ENCODE results near the gene ACADVL. TPM values are rescaled to one million over a fixed set of nuclear protein-coding genes. Genes with fewer than 3 reads are reported as not detected.

Gene ACADVL
- total RNA-seq, 4 donors from 2014 or later: 877 to 3,047 (median 1,981) TPM

- H3K4me3 ChIP-seq: no peak overlapping the region
- WGBS, 2 donors (ENCODE audit: low coverage in 1 of 2): 79 to 93% methylated on average over 5 of the region's 5 CpGs
- peaks cover 16% of the 10 kb centered on the region for H3K27me3 ChIP-seq
- no peak overlapping the region for H3K27ac ChIP-seq
- no peaks in the 10 kb centered on the region for H3K36me3 ChIP-seq
- no peak for DNase-seq
- intact Hi-C loops (cut with DNase I; ENCODE audit: low total_unique reads) (no loop called here), in situ Hi-C loops (cut with MboI; ENCODE audit: low pct_ligation_motif_present in 1 of 4, low pct_unique_long_range_greater_than_20kb in 1 of 4, low sequenced_read_pairs in 3 of 4) (no loop called here)
- peaks cover 3 to 15% (median 14%) of the 10 kb centered on the region in 4 donors for H3K4me1 ChIP-seq
- TF ChIP-seq CTCF (IDR thresholded peaks at IDR 0.05): no peak
- TF ChIP-seq POLR2AphosphoS5 (IDR thresholded peaks at IDR 0.05): no peak
- no peak for TF ChIP-seq EP300 (IDR thresholded peaks at IDR 0.05; ENCODE audit: low read depth)
- no peak for TF ChIP-seq POLR2A (IDR thresholded peaks at IDR 0.05)
- H3K9me3 ChIP-seq: no peaks in the 10 kb centered on the region
Observed at GRCh38 chr17:7175330-7175733, 44.4 kb upstream of the ACADVL start.

- H3K27ac ChIP-seq: no peak overlapping the region
- no peaks in the 10 kb centered on the region for H3K36me3 ChIP-seq
- no peak overlapping the region for H3K4me3 ChIP-seq
- 73 to 98% methylated on average over 1 of the region's 1 CpG for WGBS, 2 donors (ENCODE audit: low coverage in 1 of 2)
- in situ Hi-C loops (cut with MboI; ENCODE audit: low pct_ligation_motif_present in 1 of 4, low pct_unique_long_range_greater_than_20kb in 1 of 4, low sequenced_read_pairs in 3 of 4): no loop called here
- peaks cover 16% of the 10 kb centered on the region for H3K27me3 ChIP-seq
- H3K9me3 ChIP-seq: no peaks in the 10 kb centered on the region
- TF ChIP-seq POLR2AphosphoS5 (IDR thresholded peaks at IDR 0.05) (no peak), CTCF (IDR thresholded peaks at IDR 0.05) (no peak), EP300 (IDR thresholded peaks at IDR 0.05; ENCODE audit: low read depth) (no peak), POLR2A (IDR thresholded peaks at IDR 0.05) (no peak)
- no peak for DNase-seq
- intact Hi-C loops (cut with DNase I; ENCODE audit: low total_unique reads): no loop called here
- H3K4me1 ChIP-seq: peaks cover 3 to 15% (median 14%) of the 10 kb centered on the region in 4 donors
Observed at GRCh38 chr17:7176107-7176840, 43.5 kb upstream of the ACADVL start.

GRCh38 chr17:7176841-7177190 is 42.9 kb upstream of the ACADVL start:
- TF ChIP-seq POLR2A (IDR thresholded peaks at IDR 0.05): no peak
- no peak for TF ChIP-seq POLR2AphosphoS5 (IDR thresholded peaks at IDR 0.05)
- no peak for TF ChIP-seq CTCF (IDR thresholded peaks at IDR 0.05)
- no peak for TF ChIP-seq EP300 (IDR thresholded peaks at IDR 0.05; ENCODE audit: low read depth)
- H3K4me3 ChIP-seq: peak overlapping the region in 2 of 4 donors; percentile 27 to 38
- peaks cover 3 to 15% (median 14%) of the 10 kb centered on the region in 4 donors for H3K4me1 ChIP-seq
- no peaks in the 10 kb centered on the region for H3K9me3 ChIP-seq
- intact Hi-C loops (cut with DNase I; ENCODE audit: low total_unique reads): no loop called here
- in situ Hi-C loops (cut with MboI; ENCODE audit: low pct_ligation_motif_present in 1 of 4, low pct_unique_long_range_greater_than_20kb in 1 of 4, low sequenced_read_pairs in 3 of 4): no loop called here
- H3K27ac ChIP-seq: no peak overlapping the region
- no peaks in the 10 kb centered on the region for H3K36me3 ChIP-seq
- no peak for DNase-seq
- 11 to 60% methylated on average over 1 to 15 of the region's 17 CpGs for WGBS, 2 donors (ENCODE audit: low coverage in 1 of 2)
- peaks cover 16% of the 10 kb centered on the region for H3K27me3 ChIP-seq

DNA sequence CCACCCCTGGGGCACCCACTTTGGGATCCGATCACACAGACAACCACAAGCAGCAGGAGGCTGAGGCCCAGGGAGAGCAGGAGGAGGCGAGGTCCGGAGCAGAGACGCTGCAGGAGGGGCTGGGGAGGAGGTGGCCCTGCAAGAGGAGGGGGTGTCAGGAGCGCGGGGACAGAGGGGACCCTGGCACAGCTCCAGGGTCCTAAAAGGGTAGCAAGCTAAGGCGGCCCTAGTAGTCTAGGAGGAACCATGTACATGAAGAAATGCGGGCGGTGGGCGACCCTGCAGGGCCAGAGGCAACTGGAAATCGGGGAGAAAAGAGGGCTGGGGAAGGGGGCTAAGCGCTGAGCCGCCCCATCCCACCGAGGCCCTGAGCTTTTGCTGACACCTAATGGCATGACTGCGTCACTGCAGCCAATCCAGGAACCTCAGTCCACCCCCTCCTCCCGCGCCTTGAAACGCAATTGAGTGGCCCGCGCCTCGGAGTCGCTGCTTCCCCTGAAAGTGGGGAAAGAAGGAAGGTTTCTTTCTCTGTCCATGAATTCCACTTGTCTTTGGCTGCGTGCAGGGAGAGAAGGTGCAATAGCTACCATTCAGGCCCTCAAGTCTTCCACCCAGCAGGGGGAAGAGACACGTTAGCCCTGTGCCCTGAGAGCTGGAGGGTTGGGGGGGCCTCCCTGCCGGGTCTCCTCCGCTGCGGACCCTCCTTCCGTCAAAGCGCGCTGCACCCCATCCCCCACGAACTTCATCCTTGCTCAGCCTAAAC is 42.4 kb upstream of the ACADVL start:
- TF ChIP-seq CTCF (IDR thresholded peaks at IDR 0.05) (peak; percentile 70 to 88 (median 84)), POLR2A (IDR thresholded peaks at IDR 0.05) (no peak), POLR2AphosphoS5 (IDR thresholded peaks at IDR 0.05) (no peak), EP300 (IDR thresholded peaks at IDR 0.05; ENCODE audit: low read depth) (no peak)
- WGBS, 2 donors (ENCODE audit: low coverage in 1 of 2): 3% methylated on average over 7 to 31 of the region's 31 CpGs
- Histone ChIP-seq H3K4me1 (peaks cover 3 to 15% (median 14%) of the 10 kb centered on the region in 4 donors), H3K27me3 (peaks cover 16% of the 10 kb centered on the region), H3K27ac (no peak overlapping the region), H3K4me3 (peak overlapping the region in 2 of 4 donors; percentile 27 to 38), H3K36me3 (no peaks in the 10 kb centered on the region), H3K9me3 (no peaks in the 10 kb centered on the region)
- intact Hi-C loops (cut with DNase I; ENCODE audit: low total_unique reads) (no loop called here), in situ Hi-C loops (cut with MboI; ENCODE audit: low pct_ligation_motif_present in 1 of 4, low pct_unique_long_range_greater_than_20kb in 1 of 4, low sequenced_read_pairs in 3 of 4) (no loop called here)
- peak; percentile 71 for DNase-seq
